GM12873 (cell line): ENCODE data around the gene KIF21A.

ENCODE experiments used
- TF ChIP-seq, protein P1 (sequence below): IDR thresholded peaks from 2 replicates; pipeline ENCODE4 v1.5.1; 2012; ENCODE audit warnings: low read depth, mild to moderate bottlenecking, moderate library complexity, low read length, control low read depth; ENCODE audit not compliant: insufficient read depth; ENCODE audit errors: missing control alignments

Gene KIF21A

GRCh38 chr12:39413836-39414771, 28.8 kb downstream of the KIF21A start:
- TF ChIP-seq, protein P1, sequence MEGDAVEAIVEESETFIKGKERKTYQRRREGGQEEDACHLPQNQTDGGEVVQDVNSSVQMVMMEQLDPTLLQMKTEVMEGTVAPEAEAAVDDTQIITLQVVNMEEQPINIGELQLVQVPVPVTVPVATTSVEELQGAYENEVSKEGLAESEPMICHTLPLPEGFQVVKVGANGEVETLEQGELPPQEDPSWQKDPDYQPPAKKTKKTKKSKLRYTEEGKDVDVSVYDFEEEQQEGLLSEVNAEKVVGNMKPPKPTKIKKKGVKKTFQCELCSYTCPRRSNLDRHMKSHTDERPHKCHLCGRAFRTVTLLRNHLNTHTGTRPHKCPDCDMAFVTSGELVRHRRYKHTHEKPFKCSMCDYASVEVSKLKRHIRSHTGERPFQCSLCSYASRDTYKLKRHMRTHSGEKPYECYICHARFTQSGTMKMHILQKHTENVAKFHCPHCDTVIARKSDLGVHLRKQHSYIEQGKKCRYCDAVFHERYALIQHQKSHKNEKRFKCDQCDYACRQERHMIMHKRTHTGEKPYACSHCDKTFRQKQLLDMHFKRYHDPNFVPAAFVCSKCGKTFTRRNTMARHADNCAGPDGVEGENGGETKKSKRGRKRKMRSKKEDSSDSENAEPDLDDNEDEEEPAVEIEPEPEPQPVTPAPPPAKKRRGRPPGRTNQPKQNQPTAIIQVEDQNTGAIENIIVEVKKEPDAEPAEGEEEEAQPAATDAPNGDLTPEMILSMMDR, result no peak

DNA sequence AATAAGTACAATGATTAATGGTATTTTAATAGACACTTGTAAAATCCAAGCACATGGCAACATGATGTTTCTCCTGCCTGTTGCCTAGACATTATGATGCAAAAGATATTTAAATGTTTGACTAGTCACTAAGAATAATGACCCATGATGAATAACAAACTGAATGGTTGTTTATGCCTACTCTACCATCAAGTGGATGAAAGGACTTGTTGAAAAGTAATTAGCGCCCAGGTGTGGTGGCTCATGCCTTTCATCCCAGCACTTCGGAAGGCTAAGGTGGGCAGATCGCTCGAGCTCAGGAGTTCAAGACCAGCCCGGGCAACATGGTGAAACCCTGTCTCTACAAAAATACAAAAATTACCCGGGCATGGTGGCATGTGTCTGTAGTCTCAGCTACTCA, 30.7 kb downstream of the KIF21A start:
- TF ChIP-seq, protein P1, result no peak

DNA sequence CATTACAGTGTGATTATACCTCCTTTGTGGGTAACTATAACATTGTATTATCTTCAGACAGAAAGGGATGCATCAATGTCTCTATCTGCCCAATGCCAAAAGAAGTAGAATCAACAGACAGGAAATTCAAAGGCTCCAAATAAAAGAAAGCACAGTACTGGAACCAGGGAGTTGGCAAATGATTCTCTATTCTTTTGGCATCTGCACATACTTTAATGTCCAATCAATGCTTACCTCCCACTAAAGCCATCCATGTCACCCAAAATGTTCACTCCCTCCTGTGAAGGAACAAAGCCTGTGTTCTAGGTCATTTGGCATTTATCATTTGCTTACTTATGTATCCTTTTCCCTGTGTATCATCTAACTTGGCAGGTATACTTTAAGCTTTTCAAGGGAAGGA, 36.7 kb downstream of the KIF21A start:
- TF ChIP-seq, protein P1, result no peak

GRCh38 chr12:39405580-39405979, 37.3 kb downstream of the KIF21A start:
- TF ChIP-seq, protein P1, result no peak

DNA sequence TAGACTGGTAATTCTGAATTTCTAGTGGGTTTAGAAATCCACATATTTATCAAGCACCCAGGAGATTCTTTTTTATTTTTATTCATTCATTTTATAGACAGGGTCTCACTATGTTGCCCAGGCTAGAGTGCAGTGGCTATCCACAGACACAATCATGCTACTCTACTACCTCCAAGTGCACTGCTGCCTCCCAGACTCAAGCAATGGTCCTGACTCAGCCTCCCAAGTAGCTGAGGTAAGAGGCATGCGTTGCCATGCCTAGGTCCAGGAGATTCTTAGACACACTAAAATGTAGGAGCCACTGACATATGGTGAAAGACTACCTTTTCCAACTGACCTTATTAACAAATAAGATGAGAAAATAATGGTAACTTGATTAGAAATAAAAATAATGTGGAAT, 38.9 kb downstream of the KIF21A start:
- TF ChIP-seq, protein P1, result no peak

DNA sequence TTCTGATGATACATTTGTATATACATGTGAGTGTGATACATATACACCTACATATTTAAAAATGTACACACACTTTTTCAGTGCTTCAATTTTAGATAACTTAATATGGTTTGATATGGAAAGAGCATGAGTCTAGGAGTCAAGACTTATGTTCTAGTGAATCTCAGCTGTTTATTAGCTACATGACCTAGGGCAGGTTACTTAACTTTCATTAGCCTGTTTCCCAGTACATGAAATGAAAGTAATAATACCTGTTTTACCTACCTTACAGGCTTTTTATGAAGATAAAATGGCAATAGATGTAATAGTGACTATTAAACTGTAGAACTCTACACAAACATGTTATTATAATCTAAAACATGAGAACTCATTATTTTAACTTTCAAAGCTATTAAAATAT, 39.5 kb downstream of the KIF21A start:
- TF ChIP-seq, protein P1, result no peak

DNA sequence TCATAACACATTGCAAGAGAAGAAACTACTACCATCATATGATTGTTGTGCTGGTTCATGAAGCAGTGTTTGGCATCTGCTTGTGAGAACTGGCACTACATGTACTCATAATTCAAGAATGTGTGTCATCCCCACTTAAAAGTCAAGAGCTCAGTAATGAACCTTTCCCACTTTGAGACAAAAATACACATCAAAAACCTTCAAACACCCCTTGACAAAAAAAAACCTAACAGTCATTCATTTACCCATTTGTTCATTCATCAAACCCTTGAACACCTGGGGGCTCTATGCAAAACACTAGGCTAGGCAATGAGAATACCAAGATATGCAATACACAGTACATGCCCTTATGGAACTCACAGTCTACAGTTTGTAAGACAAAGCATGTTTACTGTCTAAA, 40.0 kb downstream of the KIF21A start:
- TF ChIP-seq, protein P1, result no peak
